Endothelial cell of umbilical vein (primary cell): Measurements from ENCODE around the gene SH3BP5. TPM values are rescaled to one million over a fixed set of nuclear protein-coding genes. Genes with fewer than 3 reads are reported as not detected.
A peak's percentile ranks its signal among the peaks of the same experiment; 100 is the strongest.

Source experiments
- BruUV-seq: library from RNA; stranded (reverse); fragments of 400-500 nt; replicated peaks from 2 replicates; lab custom pipeline; 2021; lab: Mats Ljungman, UMichigan
- CTCF ChIA-PET: fragments of 300-600, 350-600 bp; sonication (Branson Sonifier 250); formaldehyde crosslinking; loops from one replicate; lab custom pipeline; 2021; ENCODE audit warnings: antibody characterized with exemption, inconsistent platforms; lab: Charles Lee
- POLR2A ChIA-PET: fragments of 300-600, 350-600 bp; sonication (Branson Sonifier 250); formaldehyde crosslinking; loops from one replicate; lab custom pipeline; 2021; ENCODE audit warnings: antibody characterized with exemption, inconsistent platforms; lab: Charles Lee
- DNase-seq: peaks from one replicate; pipeline ENCODE4 v3.0.0-alpha.2; 2011; ENCODE audit warnings: low read depth, low spot score
- FAIRE-seq: peaks from 2 replicates; lab custom pipeline; 2011; peaks lifted over from hg19 to GRCh38; lab: Jason Lieb, UNC
- H2AFZ ChIP-seq: 2 replicates; pipeline ENCODE4 v1.6.0; 2012; ENCODE audit warnings: low read depth, low read length, control low read depth, inconsistent platforms
- H3K27ac ChIP-seq: 2 replicates; pipeline ENCODE4 v1.5.1; 2011; ENCODE audit warnings: low read depth, mild to moderate bottlenecking, control low read depth, low read length, moderate library complexity; ENCODE audit not compliant: insufficient read depth
- H3K27me3 ChIP-seq, 2 experiments: 2 replicates each; pipeline versions ENCODE4 v1.6.0 to v1.6.1; 2011; ENCODE audit warnings: low read length in 2 of 2, mixed read lengths in 1 of 2; ENCODE audit not compliant: control insufficient read depth in 2 of 2, insufficient read depth in 2 of 2
- H3K36me3 ChIP-seq, 2 experiments: 2 replicates in 1 of 2; 3 replicates in 1 of 2; pipeline ENCODE4 v1.5.1; 2011; ENCODE audit warnings: low read length in 2 of 2, mild to moderate bottlenecking in 1 of 2, moderate library complexity in 1 of 2; ENCODE audit not compliant: control insufficient read depth in 2 of 2, insufficient read depth in 2 of 2; ENCODE audit errors: extremely low read depth in 1 of 2
- H3K4me1 ChIP-seq: 3 replicates; pipeline ENCODE4 v1.5.1; 2011; ENCODE audit warnings: mild to moderate bottlenecking, low read length; ENCODE audit not compliant: control insufficient read depth, insufficient read depth; ENCODE audit errors: extremely low read depth
- H3K4me2 ChIP-seq: 2 replicates; pipeline ENCODE4 v1.6.1; 2011; ENCODE audit warnings: low read length, control low read depth, mixed read lengths; ENCODE audit not compliant: insufficient read depth
- H3K4me3 ChIP-seq, 3 experiments: fragments of 200-600 bp in 1 of 3; sonication (generic), shearing (Covaris generic) in 1 of 3; replicated peaks in 1 of 3; 2 replicates each; pipeline ENCODE4 v1.5.1; 2011 to 2016; ENCODE audit warnings: control low read depth in 3 of 3, low read length in 3 of 3, mild to moderate bottlenecking in 2 of 3, inconsistent platforms in 1 of 3, low read depth in 1 of 3, moderate library complexity in 1 of 3; ENCODE audit not compliant: insufficient read depth in 1 of 3
- H3K79me2 ChIP-seq: 2 replicates; pipeline ENCODE4 v1.6.0; 2012; ENCODE audit warnings: low read length, inconsistent platforms; ENCODE audit not compliant: control insufficient read depth, insufficient read depth
- H3K9ac ChIP-seq: replicated peaks from 2 replicates; pipeline ENCODE3; 2011; ENCODE audit warnings: low read length, control low read depth; ENCODE audit not compliant: insufficient read depth; ENCODE audit errors: extremely low read depth
- H3K9me1 ChIP-seq: replicated peaks from 3 replicates; pipeline ENCODE4 v1.6.0; 2011; ENCODE audit warnings: mild to moderate bottlenecking, low read length; ENCODE audit not compliant: control insufficient read depth, insufficient read depth; ENCODE audit errors: extremely low read depth
- H3K9me3 ChIP-seq: replicated peaks from 2 replicates; pipeline ENCODE4 v1.5.1; 2012; ENCODE audit warnings: low read length, inconsistent platforms; ENCODE audit not compliant: control insufficient read depth, insufficient read depth
- H4K20me1 ChIP-seq: replicated peaks from 2 replicates; pipeline ENCODE3; 2011; ENCODE audit warnings: mild to moderate bottlenecking, low read length; ENCODE audit not compliant: control insufficient read depth, insufficient read depth; ENCODE audit errors: extremely low read depth
- CTCF ChIP-seq, 2 donors: IDR thresholded peaks; 1 replicate in 1 of 2; 2 replicates in 1 of 2; pipeline ENCODE4 v1.5.1; 2011; ENCODE audit warnings: low read length in 2 of 2, mild to moderate bottlenecking in 2 of 2, moderate library complexity in 2 of 2, control low read depth in 1 of 2, inconsistent platforms in 1 of 2, low read depth in 1 of 2; ENCODE audit not compliant: insufficient read depth in 1 of 2; ENCODE audit errors: extremely low read depth in 1 of 2
- FOS ChIP-seq: IDR thresholded peaks from 2 replicates; pipeline ENCODE4 v1.6.1; 2011; ENCODE audit warnings: mild to moderate bottlenecking, low read length, moderate library complexity, borderline replicate concordance; ENCODE audit not compliant: insufficient read depth
- GATA2 ChIP-seq: IDR thresholded peaks from 2 replicates; pipeline ENCODE4 v1.7.0; 2011; ENCODE audit warnings: low read depth, mild to moderate bottlenecking, moderate library complexity, mixed read lengths, low read length; ENCODE audit not compliant: insufficient read length, insufficient read depth
- JUN ChIP-seq: IDR thresholded peaks from 2 replicates; pipeline ENCODE4 v1.6.1; 2011; ENCODE audit warnings: borderline replicate concordance, low read depth; ENCODE audit not compliant: insufficient read length, insufficient read depth
- MAX ChIP-seq: IDR thresholded peaks from 2 replicates; pipeline ENCODE4 v1.6.1; 2011; ENCODE audit not compliant: insufficient read depth, insufficient read length
- POLR2A ChIP-seq: IDR thresholded peaks from 2 replicates; pipeline ENCODE4 v1.6.1; 2012; ENCODE audit warnings: low read depth, mild to moderate bottlenecking, control low read depth, low read length
- POLR2AphosphoS5 ChIP-seq: IDR thresholded peaks from 2 replicates; pipeline ENCODE4 v1.6.1; 2012; ENCODE audit warnings: low read depth, mild to moderate bottlenecking, control low read depth, low read length, moderate library complexity; ENCODE audit not compliant: insufficient read depth
- dilution Hi-C: fragments of 300-500 bp; cut with MboI; formaldehyde crosslinking; loops from one replicate; pipeline ENCODE4 v1.15.0; 2019; ENCODE audit warnings: low sequenced_read_pairs; ENCODE audit not compliant: extremely low pct_ligation_motif_present
- intact Hi-C: fragments of 100-400 bp; cut with micrococcal nuclease; formaldehyde crosslinking; loops from one replicate; pipeline ENCODE4 v1.10.0; 2022
- polyA plus RNA-seq, 4 experiments: library from polyadenylated mRNA; depleted of rRNA in 3 of 4; stranded (reverse) in 3 of 4; unstranded in 1 of 4; fragments of >200 nt; gene quantifications; 2 replicates each; pipeline versions ENCODE4 v1.2.1 to v1.2.3, GENCODE V29; 2011 to 2012; ENCODE audit warnings: missing spikeins in 1 of 4
- total RNA-seq: library from RNA; stranded (reverse); gene quantifications from 2 replicates; pipeline ENCODE4 v1.2.3, GENCODE V29; 2021

SH3BP5 gene
- total and polyA plus RNA-seq, 2 donors (not counting 3 experiments of a cell fraction or from before 2014, with no cell fraction given) = 35.3 to 76.3 TPM

GRCh38 chr3:15295506-15295905 lies 36.9 kb downstream of the SH3BP5 start:
- Histone ChIP-seq H3K4me2 (peak overlapping the region; percentile 52), H3K4me1 (peaks cover 71% of the 10 kb centered on the region), H3K4me3 (no peak overlapping the region), H4K20me1 (no peaks in the 10 kb centered on the region), H3K9me3 (no peaks in the 10 kb centered on the region), H3K9ac (peak overlapping the region; percentile 63), H3K27me3 (no peaks in the 10 kb centered on the region), H3K27ac (peak overlapping the region; percentile 86), H2AFZ (no peak overlapping the region), H3K9me1 (no peaks in the 10 kb centered on the region), H3K79me2 (peaks cover 65% of the 10 kb centered on the region), H3K36me3 (peaks cover 0 to 2% of the 10 kb centered on the region in 2 experiments)
- POLR2A ChIA-PET = interaction anchor here (1.2 kb wide), 1 partner anchor 25 kb away, joined by 3 read pairs; no protein-coding TSS in a partner anchor
- intact Hi-C loops (loop anchor here (1.0 to 10.0 kb wide), 4 partner anchors 26 to 339 kb away; no protein-coding TSS in a partner anchor), dilution Hi-C loops (no loop called here)
- CTCF ChIA-PET = interaction anchor here (0.8 to 2.4 kb wide), 13 partner anchors 9 to 110 kb away, joined by 3 to 20 read pairs (median 8); partner anchors contain the start of gene SH3BP5
- peak; percentile 98 for DNase-seq
- FAIRE-seq = peak; percentile 96
- peak; percentile 96 for TF ChIP-seq JUN
- TF ChIP-seq POLR2AphosphoS5 = peak; percentile 87
- no peak for TF ChIP-seq CTCF (IDR thresholded peaks at IDR 0.05; ENCODE audit: extremely low read depth in 1 of 2, insufficient read depth in 1 of 2, low read depth in 1 of 2, low read length in 2 of 2)
- no peak for TF ChIP-seq MAX
- peak; percentile 84 for TF ChIP-seq GATA2
- TF ChIP-seq POLR2A = no peak
- TF ChIP-seq FOS = peak; percentile 95
- no TSS peak for BruUV-seq
